ENCODE results near the gene GULP1.

Gene GULP1

GRCh38 chr2:188527581-188527993 lies 235.9 kb downstream of the GULP1 start:
- H3F3A ChIP-seq (ENCODE audit: control insufficient read depth, insufficient read depth), result no peaks in the 10 kb centered on the region
- H3K4me1 ChIP-seq (ENCODE audit: control insufficient read depth, low read length), result no peaks in the 10 kb centered on the region
- H3K79me2 ChIP-seq (ENCODE audit: control insufficient read depth, low read length), result no peaks in the 10 kb centered on the region
- no peaks in the 10 kb centered on the region for H4K20me1 ChIP-seq (ENCODE audit: control insufficient read depth, insufficient read depth, low read depth, low read length)
- no peaks in the 10 kb centered on the region for H3K27me3 ChIP-seq (ENCODE audit: control insufficient read depth, low read length)
- TF ChIP-seq EZH2phosphoT487 (IDR thresholded peaks at IDR 0.05; ENCODE audit: borderline replicate concordance, low read length) (no peak), CTCF (IDR thresholded peaks at IDR 0.05; ENCODE audit: low read depth, low read length, poor library complexity, severe bottlenecking) (no peak)
- H3K4me3 ChIP-seq (ENCODE audit: low read length), result no peak overlapping the region
- no peak overlapping the region for H3K27ac ChIP-seq (ENCODE audit: low read depth, low read length)
- no peaks in the 10 kb centered on the region for H3K9me2 ChIP-seq (replicated peaks; ENCODE audit: control insufficient read depth, low read length)
- no peaks in the 10 kb centered on the region for H3K9me3 ChIP-seq (ENCODE audit: control insufficient read depth, insufficient read depth, low read length)
- H3K4me2 ChIP-seq (ENCODE audit: low read length), result no peak overlapping the region
- H3K36me3 ChIP-seq (ENCODE audit: control insufficient read depth, low read length), result no peaks in the 10 kb centered on the region

- Histone ChIP-seq H3F3A (ENCODE audit: control insufficient read depth, insufficient read depth) (no peaks in the 10 kb centered on the region), H3K36me3 (ENCODE audit: control insufficient read depth, low read length) (no peaks in the 10 kb centered on the region), H3K4me3 (ENCODE audit: low read length) (no peak overlapping the region), H3K9me2 (replicated peaks; ENCODE audit: control insufficient read depth, low read length) (no peaks in the 10 kb centered on the region), H3K79me2 (ENCODE audit: control insufficient read depth, low read length) (no peaks in the 10 kb centered on the region), H3K4me1 (ENCODE audit: control insufficient read depth, low read length) (no peaks in the 10 kb centered on the region), H3K4me2 (ENCODE audit: low read length) (no peak overlapping the region), H4K20me1 (ENCODE audit: control insufficient read depth, insufficient read depth, low read depth, low read length) (no peaks in the 10 kb centered on the region), H3K27me3 (ENCODE audit: control insufficient read depth, low read length) (no peaks in the 10 kb centered on the region), H3K9me3 (ENCODE audit: control insufficient read depth, insufficient read depth, low read length) (no peaks in the 10 kb centered on the region), H3K27ac (ENCODE audit: low read depth, low read length) (no peak overlapping the region)
- TF ChIP-seq EZH2phosphoT487 (IDR thresholded peaks at IDR 0.05; ENCODE audit: borderline replicate concordance, low read length) (no peak), CTCF (IDR thresholded peaks at IDR 0.05; ENCODE audit: low read depth, low read length, poor library complexity, severe bottlenecking) (no peak)
Observed at GRCh38 chr2:188529710-188530109, 238.0 kb downstream of the GULP1 start.

GRCh38 chr2:188534875-188535274 lies 243.2 kb downstream of the GULP1 start:
- H3K27ac ChIP-seq (ENCODE audit: low read depth, low read length), result no peak overlapping the region
- no peaks in the 10 kb centered on the region for H3K9me3 ChIP-seq (ENCODE audit: control insufficient read depth, insufficient read depth, low read length)
- no peaks in the 10 kb centered on the region for H3K36me3 ChIP-seq (ENCODE audit: control insufficient read depth, low read length)
- H3K79me2 ChIP-seq (ENCODE audit: control insufficient read depth, low read length), result no peaks in the 10 kb centered on the region
- no peak overlapping the region for H3K4me3 ChIP-seq (ENCODE audit: low read length)
- H3K9me2 ChIP-seq (replicated peaks; ENCODE audit: control insufficient read depth, low read length), result no peaks in the 10 kb centered on the region
- no peaks in the 10 kb centered on the region for H4K20me1 ChIP-seq (ENCODE audit: control insufficient read depth, insufficient read depth, low read depth, low read length)
- H3F3A ChIP-seq (ENCODE audit: control insufficient read depth, insufficient read depth), result no peaks in the 10 kb centered on the region
- TF ChIP-seq CTCF (IDR thresholded peaks at IDR 0.05; ENCODE audit: low read depth, low read length, poor library complexity, severe bottlenecking) (no peak), EZH2phosphoT487 (IDR thresholded peaks at IDR 0.05; ENCODE audit: borderline replicate concordance, low read length) (no peak)
- no peaks in the 10 kb centered on the region for H3K4me1 ChIP-seq (ENCODE audit: control insufficient read depth, low read length)
- H3K27me3 ChIP-seq (ENCODE audit: control insufficient read depth, low read length), result no peaks in the 10 kb centered on the region
- H3K4me2 ChIP-seq (ENCODE audit: low read length), result no peak overlapping the region

- no peaks in the 10 kb centered on the region for H3F3A ChIP-seq (ENCODE audit: control insufficient read depth, insufficient read depth)
- H3K9me3 ChIP-seq (ENCODE audit: control insufficient read depth, insufficient read depth, low read length), result no peaks in the 10 kb centered on the region
- no peaks in the 10 kb centered on the region for H3K9me2 ChIP-seq (replicated peaks; ENCODE audit: control insufficient read depth, low read length)
- no peak overlapping the region for H3K27ac ChIP-seq (ENCODE audit: low read depth, low read length)
- no peaks in the 10 kb centered on the region for H3K79me2 ChIP-seq (ENCODE audit: control insufficient read depth, low read length)
- no peak overlapping the region for H3K4me3 ChIP-seq (ENCODE audit: low read length)
- no peaks in the 10 kb centered on the region for H4K20me1 ChIP-seq (ENCODE audit: control insufficient read depth, insufficient read depth, low read depth, low read length)
- TF ChIP-seq CTCF (IDR thresholded peaks at IDR 0.05; ENCODE audit: low read depth, low read length, poor library complexity, severe bottlenecking) (no peak), EZH2phosphoT487 (IDR thresholded peaks at IDR 0.05; ENCODE audit: borderline replicate concordance, low read length) (no peak)
- H3K27me3 ChIP-seq (ENCODE audit: control insufficient read depth, low read length), result no peaks in the 10 kb centered on the region
- H3K4me2 ChIP-seq (ENCODE audit: low read length), result no peak overlapping the region
- no peaks in the 10 kb centered on the region for H3K4me1 ChIP-seq (ENCODE audit: control insufficient read depth, low read length)
- no peaks in the 10 kb centered on the region for H3K36me3 ChIP-seq (ENCODE audit: control insufficient read depth, low read length)
Observed at GRCh38 chr2:188551671-188552070, 260.0 kb downstream of the GULP1 start.
